ENCODE results near the gene WDR37. TPM values are rescaled to one million over a fixed set of nuclear protein-coding genes. Genes with fewer than 3 reads are reported as not detected.

The WDR37 gene
- polyA plus RNA-seq, 3 donors = 7.1 to 33.6 (median 8.6) TPM

GRCh38 chr10:1068380-1069361, 12.5 kb downstream of the WDR37 start:
- H3K27ac ChIP-seq (ENCODE audit: low read depth in 1 of 2, low read length in 2 of 2) = peak overlapping the region in 1 of 2 donors; percentile 59
- WGBS (ENCODE audit: insufficient coverage) = 50% methylated on average over 3 of the region's 10 CpGs
- no peaks in the 10 kb centered on the region for H3K9me3 ChIP-seq (replicated peaks in 1 of 2; ENCODE audit: control insufficient read depth in 1 of 2, insufficient read depth in 1 of 2, low read length in 2 of 2)
- H3K4me1 Mint-ChIP-seq = peaks cover 32% of the 10 kb centered on the region
- no peak for DNase-seq
- H3K4me1 ChIP-seq (ENCODE audit: control insufficient read depth in 1 of 2, insufficient read depth in 2 of 2, low read length in 2 of 2) = peaks cover 11 to 21% of the 10 kb centered on the region in 2 donors
- no peak overlapping the region for H3K4me3 ChIP-seq (replicated peaks in 1 of 3; ENCODE audit: low read depth in 2 of 3, low read length in 3 of 3)
- no peak overlapping the region for H3K9ac ChIP-seq (ENCODE audit: insufficient read depth, low read length, poor library complexity, severe bottlenecking)
- no peaks in the 10 kb centered on the region for H3K9me3 Mint-ChIP-seq
- no peak overlapping the region for H3K4me2 ChIP-seq (replicated peaks; ENCODE audit: extremely low read depth, low read length, poor library complexity, severe bottlenecking)
- H3K27ac Mint-ChIP-seq = peak overlapping the region in 4 of 7 donors; percentile 2 to 75 (median 20)
- intact Hi-C loops (cut with micrococcal nuclease) = no loop called here
- no peaks in the 10 kb centered on the region for H3K27me3 Mint-ChIP-seq (ENCODE audit: low read depth in 3 of 3)
- no peak for TF ChIP-seq CTCF (IDR thresholded peaks at IDR 0.05)
- H3K79me2 ChIP-seq (ENCODE audit: insufficient read depth, low read length) = peaks cover 92% of the 10 kb centered on the region
- no peaks in the 10 kb centered on the region for H3K27me3 ChIP-seq (ENCODE audit: control insufficient read depth in 2 of 2, insufficient read depth in 2 of 2, low read length in 2 of 2)
- H3K36me3 Mint-ChIP-seq = peaks cover 33 to 38% of the 10 kb centered on the region in 2 donors
- H3K4me3 Mint-ChIP-seq = no peak overlapping the region
- H3K36me3 ChIP-seq (replicated peaks in 1 of 2; ENCODE audit: control insufficient read depth in 1 of 2, insufficient read depth in 2 of 2, low read length in 2 of 2) = peaks cover 22 to 36% of the 10 kb centered on the region in 2 donors
- H2AFZ ChIP-seq (ENCODE audit: insufficient read depth, low read depth, low read length, poor library complexity, severe bottlenecking) = no peak overlapping the region
- H4K20me1 ChIP-seq (ENCODE audit: insufficient read depth, low read length) = peaks cover 86% of the 10 kb centered on the region

- Histone ChIP-seq H3K4me2 (replicated peaks; ENCODE audit: extremely low read depth, low read length, poor library complexity, severe bottlenecking) (no peak overlapping the region), H3K27ac (ENCODE audit: low read depth in 1 of 2, low read length in 2 of 2) (no peak overlapping the region), H3K27me3 (ENCODE audit: control insufficient read depth in 2 of 2, insufficient read depth in 2 of 2, low read length in 2 of 2) (no peaks in the 10 kb centered on the region), H4K20me1 (ENCODE audit: insufficient read depth, low read length) (peaks cover 87% of the 10 kb centered on the region), H3K9me3 (replicated peaks in 1 of 2; ENCODE audit: control insufficient read depth in 1 of 2, insufficient read depth in 1 of 2, low read length in 2 of 2) (no peaks in the 10 kb centered on the region), H3K79me2 (ENCODE audit: insufficient read depth, low read length) (peaks cover 93% of the 10 kb centered on the region), H3K36me3 (replicated peaks in 1 of 2; ENCODE audit: control insufficient read depth in 1 of 2, insufficient read depth in 2 of 2, low read length in 2 of 2) (peaks cover 30 to 45% of the 10 kb centered on the region in 2 donors), H2AFZ (ENCODE audit: insufficient read depth, low read depth, low read length, poor library complexity, severe bottlenecking) (no peak overlapping the region), H3K4me1 (ENCODE audit: control insufficient read depth in 1 of 2, insufficient read depth in 2 of 2, low read length in 2 of 2) (peaks cover 11 to 21% of the 10 kb centered on the region in 2 donors), H3K9ac (ENCODE audit: insufficient read depth, low read length, poor library complexity, severe bottlenecking) (no peak overlapping the region), H3K4me3 (replicated peaks in 1 of 3; ENCODE audit: low read depth in 2 of 3, low read length in 3 of 3) (no peak overlapping the region)
- H3K36me3 Mint-ChIP-seq = peaks cover 37 to 39% of the 10 kb centered on the region in 2 donors
- no peak for TF ChIP-seq CTCF (IDR thresholded peaks at IDR 0.05)
- no peaks in the 10 kb centered on the region for H3K27me3 Mint-ChIP-seq (ENCODE audit: low read depth in 3 of 3)
- no peak for DNase-seq
- intact Hi-C loops (cut with micrococcal nuclease) = no loop called here
- H3K9me3 Mint-ChIP-seq = no peaks in the 10 kb centered on the region
- peaks cover 28% of the 10 kb centered on the region for H3K4me1 Mint-ChIP-seq
- H3K4me3 Mint-ChIP-seq = no peak overlapping the region
- H3K27ac Mint-ChIP-seq = peak overlapping the region in 2 of 7 donors; percentile 40 to 74
- 95% methylated on average over 4 of the region's 7 CpGs for WGBS (ENCODE audit: insufficient coverage)
These were observed 14.7 kb downstream of the WDR37 start for GRCh38 chr10:1070919-1071318.
